Mucosa of stomach (tissue), 1 donor: ENCODE data around the gene FAXC.

ENCODE experiments used
- H3K27me3 ChIP-seq: one replicate; pipeline ENCODE4 v1.7.0; 2013; ENCODE audit warnings: mild to moderate bottlenecking, low read length; ENCODE audit not compliant: control insufficient read depth, insufficient read depth
- H3K36me3 ChIP-seq: one replicate; pipeline ENCODE4 v1.7.0; 2013; ENCODE audit warnings: low read length; ENCODE audit not compliant: control insufficient read depth, insufficient read depth
- H3K4me1 ChIP-seq: one replicate; pipeline ENCODE4 v1.7.0; 2013; ENCODE audit warnings: mild to moderate bottlenecking, low read length; ENCODE audit not compliant: control insufficient read depth, insufficient read depth
- H3K4me3 ChIP-seq: one replicate; pipeline ENCODE4 v1.7.0; 2013; ENCODE audit warnings: low read length
- H3K9ac ChIP-seq: one replicate; pipeline ENCODE4 v1.7.0; 2013; ENCODE audit warnings: mild to moderate bottlenecking, low read length, moderate library complexity
- H3K9me3 ChIP-seq: one replicate; pipeline ENCODE4 v1.7.0; 2013; ENCODE audit warnings: mild to moderate bottlenecking, low read length, moderate library complexity; ENCODE audit not compliant: control insufficient read depth
- donor health status: Pancreatic carcinoma.

Gene FAXC

GRCh38 chr6:99349171-99350141, at the start of gene FAXC:
Gene FAXC, minus strand, starts transcription at chr6:99349674. Its CDS starts 302 bp downstream, at chr6:99349372.
- Histone ChIP-seq H3K36me3 (no peaks in the 10 kb centered on the region), H3K4me3 (no peak within 1 kb of the TSS), H3K27me3 (peaks cover 26% of the 10 kb centered on the region), H3K9ac (peak within 1 kb of the TSS; percentile 50), H3K9me3 (no peaks in the 10 kb centered on the region), H3K4me1 (peaks cover 4% of the 10 kb centered on the region)

- H3K9me3 ChIP-seq: no peaks in the 10 kb centered on the region
- peaks cover 4% of the 10 kb centered on the region for H3K36me3 ChIP-seq
- H3K9ac ChIP-seq: no peak overlapping the region
- no peaks in the 10 kb centered on the region for H3K27me3 ChIP-seq
- H3K4me1 ChIP-seq: no peaks in the 10 kb centered on the region
- no peak overlapping the region for H3K4me3 ChIP-seq
Measured at GRCh38 chr6:99397287-99397686, 47.8 kb upstream of the FAXC start.

- Histone ChIP-seq H3K27me3 (no peaks in the 10 kb centered on the region), H3K4me1 (no peaks in the 10 kb centered on the region), H3K9me3 (no peaks in the 10 kb centered on the region), H3K4me3 (peak within 1 kb of the TSS; percentile 97), H3K9ac (peak within 1 kb of the TSS; percentile 96), H3K36me3 (no peaks in the 10 kb centered on the region)
Measured at GRCh38 chr6:99393698-99394531, 44.4 kb upstream of the FAXC start, which contains the start of gene COQ3. Gene COQ3, minus strand, starts transcription at chr6:99394195. Its CDS starts 16 bp downstream, at chr6:99394179.

- Histone ChIP-seq H3K27me3 (no peaks in the 10 kb centered on the region), H3K9ac (peak overlapping the region; percentile 96), H3K4me3 (peak overlapping the region; percentile 97), H3K4me1 (no peaks in the 10 kb centered on the region), H3K9me3 (no peaks in the 10 kb centered on the region), H3K36me3 (no peaks in the 10 kb centered on the region)
Measured at GRCh38 chr6:99393366-99393697, 43.9 kb upstream of the FAXC start.

- Histone ChIP-seq H3K9me3 (no peaks in the 10 kb centered on the region), H3K4me3 (no peak overlapping the region), H3K4me1 (no peaks in the 10 kb centered on the region), H3K36me3 (no peaks in the 10 kb centered on the region), H3K9ac (no peak overlapping the region), H3K27me3 (no peaks in the 10 kb centered on the region)
Measured at GRCh38 chr6:99390896-99391295, 41.4 kb upstream of the FAXC start.

- no peaks in the 10 kb centered on the region for H3K4me1 ChIP-seq
- H3K9me3 ChIP-seq: no peaks in the 10 kb centered on the region
- H3K27me3 ChIP-seq: no peaks in the 10 kb centered on the region
- H3K36me3 ChIP-seq: no peaks in the 10 kb centered on the region
- no peak overlapping the region for H3K4me3 ChIP-seq
- H3K9ac ChIP-seq: no peak overlapping the region
Measured at GRCh38 chr6:99384507-99384906, 35.0 kb upstream of the FAXC start.

GRCh38 chr6:99378636-99379035, 29.2 kb upstream of the FAXC start:
- Histone ChIP-seq H3K36me3 (no peaks in the 10 kb centered on the region), H3K9me3 (no peaks in the 10 kb centered on the region), H3K27me3 (no peaks in the 10 kb centered on the region), H3K4me1 (no peaks in the 10 kb centered on the region), H3K9ac (no peak overlapping the region), H3K4me3 (no peak overlapping the region)

GRCh38 chr6:99369533-99369932, 20.1 kb upstream of the FAXC start:
- no peaks in the 10 kb centered on the region for H3K9me3 ChIP-seq
- no peaks in the 10 kb centered on the region for H3K36me3 ChIP-seq
- no peak overlapping the region for H3K4me3 ChIP-seq
- no peaks in the 10 kb centered on the region for H3K4me1 ChIP-seq
- H3K27me3 ChIP-seq: no peaks in the 10 kb centered on the region
- H3K9ac ChIP-seq: no peak overlapping the region

GRCh38 chr6:99366852-99367251, 17.4 kb upstream of the FAXC start:
- Histone ChIP-seq H3K9me3 (no peaks in the 10 kb centered on the region), H3K4me3 (no peak overlapping the region), H3K36me3 (no peaks in the 10 kb centered on the region), H3K4me1 (no peaks in the 10 kb centered on the region), H3K27me3 (no peaks in the 10 kb centered on the region), H3K9ac (no peak overlapping the region)

- Histone ChIP-seq H3K9ac (no peak overlapping the region), H3K9me3 (no peaks in the 10 kb centered on the region), H3K27me3 (no peaks in the 10 kb centered on the region), H3K4me3 (no peak overlapping the region), H3K36me3 (no peaks in the 10 kb centered on the region), H3K4me1 (no peaks in the 10 kb centered on the region)
Measured at GRCh38 chr6:99364026-99364425, 14.6 kb upstream of the FAXC start.

- Histone ChIP-seq H3K36me3 (no peaks in the 10 kb centered on the region), H3K27me3 (no peaks in the 10 kb centered on the region), H3K4me3 (no peak overlapping the region), H3K4me1 (no peaks in the 10 kb centered on the region), H3K9ac (no peak overlapping the region), H3K9me3 (no peaks in the 10 kb centered on the region)
Measured at GRCh38 chr6:99362678-99363268, 13.3 kb upstream of the FAXC start.

GRCh38 chr6:99359800-99360199, 10.3 kb upstream of the FAXC start:
- Histone ChIP-seq H3K4me3 (no peak overlapping the region), H3K9ac (no peak overlapping the region), H3K27me3 (peaks cover 3% of the 10 kb centered on the region), H3K36me3 (no peaks in the 10 kb centered on the region), H3K4me1 (no peaks in the 10 kb centered on the region), H3K9me3 (no peaks in the 10 kb centered on the region)
